Stimulated activated CD4-positive, alpha-beta T cell treated with anti-CD3 and anti-CD28 coated beads, Interleukin-15, amount 100 ng/mL, for 24 hours (primary cell): Measurements from ENCODE around the gene ORC2.
"Not testable (repeated sequence)": the region's sequence is repeated elsewhere in the genome, so short reads cannot be mapped to it uniquely, and the experiment has no call there.

Experiments used
- DNase-seq: peaks from one replicate; pipeline ENCODE4 v3.0.0-alpha.2; 2020

Gene ORC2

GRCh38 chr2:200963124-200963917 lies at the start of gene ORC2:
Gene ORC2 (minus strand): TSS chr2:200963660. CDS start chr2:200958123, 5,537 bp downstream.
- DNase-seq, result peak; percentile 95

GRCh38 chr2:201008296-201008829 lies 44.9 kb upstream of the ORC2 start:
- DNase-seq, result no peak

GRCh38 chr2:201007584-201007998 lies 44.1 kb upstream of the ORC2 start:
- no peak for DNase-seq

- DNase-seq, result no peak
These were observed 43.2 kb upstream of the ORC2 start for GRCh38 chr2:201006704-201007103.

GRCh38 chr2:201004370-201004769 lies 40.9 kb upstream of the ORC2 start:
- DNase-seq, result no peak

- no peak for DNase-seq
These were observed 29.6 kb upstream of the ORC2 start for GRCh38 chr2:200993097-200993496.

GRCh38 chr2:200987137-200987536 lies 23.7 kb upstream of the ORC2 start:
- DNase-seq, result no peak

GRCh38 chr2:200985799-200986198 lies 22.3 kb upstream of the ORC2 start:
- no peak for DNase-seq

- DNase-seq, result no peak
These were observed 13.2 kb upstream of the ORC2 start for GRCh38 chr2:200976710-200977109.

GRCh38 chr2:200975672-200976071 lies 12.2 kb upstream of the ORC2 start:
- no peak for DNase-seq

- DNase-seq, result not testable (repeated sequence)
These were observed 6.6 kb upstream of the ORC2 start for GRCh38 chr2:200970057-200970456.

GRCh38 chr2:200968735-200969134 lies 5.3 kb upstream of the ORC2 start:
- DNase-seq, result no peak

GRCh38 chr2:200968162-200968561 lies 4.7 kb upstream of the ORC2 start:
- DNase-seq, result no peak

GRCh38 chr2:200966770-200967169 lies 3.3 kb upstream of the ORC2 start:
- no peak for DNase-seq

GRCh38 chr2:200964498-200964897 lies 1.0 kb upstream of the ORC2 start:
- no peak for DNase-seq

GRCh38 chr2:200963918-200964252 lies 425 bp upstream of the ORC2 start:
- DNase-seq, result not testable (repeated sequence)

GRCh38 chr2:200962811-200963123 lies 693 bp downstream of the ORC2 start:
- peak; percentile 25 for DNase-seq

GRCh38 chr2:200961674-200962073 lies 1.8 kb downstream of the ORC2 start:
- no peak for DNase-seq

GRCh38 chr2:200950378-200950777 lies 13.1 kb downstream of the ORC2 start:
- DNase-seq, result no peak

- DNase-seq, result no peak
These were observed 18.1 kb downstream of the ORC2 start for GRCh38 chr2:200945395-200945729.

- peak; percentile 85 for DNase-seq
These were observed 18.7 kb downstream of the ORC2 start for GRCh38 chr2:200944467-200945394.

- no peak for DNase-seq
These were observed 19.8 kb downstream of the ORC2 start for GRCh38 chr2:200943527-200944105.

- DNase-seq, result no peak
These were observed 23.6 kb downstream of the ORC2 start for GRCh38 chr2:200939832-200940231.
